Stimulated activated memory B cell treated with anti-CD40 and anti-IgM and Interleukin-4, amounts not matched to agents 10 μg/mL and 1 μg/mL and 100 μg/mL, for 72 hours (primary cell): ENCODE results near the gene CALHM1.

ENCODE experiments used
- ATAC-seq: fragments of 150-1000 bp; cut with Tn5 transposase; 2 replicates; pipeline ENCODE4 v1.10.0; 2021
- H3K27ac Mint-ChIP-seq: one replicate; pipeline ENCODE4 v1.8.0; 2022; ENCODE audit warnings: mild to moderate bottlenecking, mixed read lengths
- H3K27me3 Mint-ChIP-seq: one replicate; pipeline ENCODE4 v1.8.0; 2022; ENCODE audit warnings: mixed read lengths
- H3K36me3 Mint-ChIP-seq: one replicate; pipeline ENCODE4 v1.8.0; 2022; ENCODE audit warnings: mixed read lengths
- H3K4me1 Mint-ChIP-seq: one replicate; pipeline ENCODE4 v1.8.0; 2022; ENCODE audit warnings: mixed read lengths
- H3K4me3 Mint-ChIP-seq: one replicate; pipeline ENCODE4 v1.8.0; 2022; ENCODE audit warnings: mild to moderate bottlenecking, moderate library complexity, mixed read lengths
- H3K9me3 Mint-ChIP-seq: one replicate; pipeline ENCODE4 v1.8.0; 2022; ENCODE audit warnings: mixed read lengths

The CALHM1 gene

DNA sequence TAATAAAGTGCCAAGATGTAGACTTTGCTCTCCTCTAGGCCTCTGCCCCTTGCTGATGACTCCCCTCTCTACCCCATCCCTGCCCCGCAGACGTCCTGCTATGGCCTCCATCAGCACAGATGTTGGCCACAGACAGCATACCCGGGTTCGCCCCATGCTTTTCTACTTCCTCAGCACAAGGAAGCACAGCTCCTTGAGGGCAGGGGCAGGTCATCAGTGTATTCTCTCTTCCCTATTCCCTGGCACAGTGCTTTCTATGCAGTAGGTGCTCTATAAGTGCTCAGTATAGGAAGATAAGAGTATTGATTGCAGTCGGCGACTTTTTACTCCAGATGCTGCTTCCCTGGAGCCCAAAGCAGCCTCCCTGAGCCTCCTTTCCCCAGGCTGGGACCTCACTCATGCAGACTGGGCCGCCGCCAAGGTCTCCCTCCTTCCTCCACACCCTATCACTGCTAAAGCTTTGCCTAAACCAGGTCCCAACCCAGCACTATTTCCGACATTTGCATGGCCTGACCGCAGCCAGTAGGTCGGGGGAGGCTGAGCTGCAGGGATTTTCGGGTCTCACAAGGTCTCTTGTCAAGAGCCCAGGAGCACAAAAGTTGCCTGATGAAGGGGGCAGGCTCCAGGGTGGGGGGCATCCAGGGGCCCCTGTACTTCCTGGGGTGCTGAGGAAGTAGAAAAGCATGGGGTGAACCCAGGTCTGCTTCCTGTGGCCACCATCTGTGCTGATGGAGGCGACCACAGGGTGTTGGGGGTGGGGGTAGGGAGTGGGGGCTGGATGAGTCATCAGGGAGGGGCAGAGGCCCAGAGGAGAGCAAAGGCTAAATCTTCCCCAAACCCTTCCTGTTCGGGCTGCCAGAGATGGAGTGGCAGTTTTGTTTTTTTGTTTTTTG, 12.3 kb upstream of the CALHM1 start:
- peak overlapping the region; percentile 91 for H3K27ac Mint-ChIP-seq
- peaks cover 68% of the 10 kb centered on the region for H3K4me1 Mint-ChIP-seq
- H3K36me3 Mint-ChIP-seq = no peaks in the 10 kb centered on the region
- peak; percentile 89 for ATAC-seq
- H3K4me3 Mint-ChIP-seq = peak overlapping the region; percentile 79
- peaks cover 7% of the 10 kb centered on the region for H3K9me3 Mint-ChIP-seq
- H3K27me3 Mint-ChIP-seq = no peaks in the 10 kb centered on the region

DNA sequence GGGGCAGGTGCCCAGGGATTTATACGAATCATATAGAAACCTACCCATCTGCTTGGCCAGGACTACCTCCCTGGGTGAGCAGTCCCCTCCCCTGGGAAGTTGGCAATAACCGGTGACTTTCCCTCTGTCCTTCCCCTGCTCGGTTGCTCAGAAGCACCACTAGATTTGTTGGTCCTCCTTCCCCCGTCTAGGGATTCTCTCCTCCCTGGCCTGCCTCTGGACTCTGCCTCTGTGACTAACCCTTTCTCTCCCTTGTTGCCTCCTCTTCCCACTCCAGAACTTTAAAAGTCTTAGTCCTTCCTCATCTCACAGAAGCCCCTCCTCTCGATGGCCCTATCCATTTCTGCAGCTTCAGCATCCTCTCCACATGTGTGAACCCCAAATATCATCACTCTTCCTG, 10.5 kb upstream of the CALHM1 start:
- Mint-ChIP-seq H3K9me3 (peaks cover 7% of the 10 kb centered on the region), H3K36me3 (no peaks in the 10 kb centered on the region), H3K4me3 (no peak overlapping the region), H3K27me3 (no peaks in the 10 kb centered on the region), H3K4me1 (peaks cover 81% of the 10 kb centered on the region), H3K27ac (peak overlapping the region; percentile 91)
- no peak for ATAC-seq

DNA sequence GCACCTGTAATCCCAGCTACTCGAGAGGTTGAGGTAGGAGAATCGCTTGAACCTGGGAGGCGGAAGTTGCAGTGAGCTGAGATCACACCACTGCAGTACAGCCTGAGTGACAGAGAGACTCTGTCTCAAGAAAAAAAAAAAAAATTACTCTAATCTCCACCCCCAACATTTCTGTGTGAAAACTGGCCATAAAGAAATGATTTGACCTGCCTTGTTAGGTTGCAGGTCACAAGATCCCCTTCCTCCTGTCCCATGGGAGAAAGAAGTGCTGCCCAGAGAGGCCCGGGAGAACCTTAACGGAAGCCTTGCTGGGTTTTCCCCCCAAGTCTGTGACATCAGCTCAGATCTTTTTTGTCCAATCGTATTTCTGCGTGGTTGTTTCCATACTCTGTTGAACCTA, 8.7 kb upstream of the CALHM1 start:
- Mint-ChIP-seq H3K27ac (peak overlapping the region; percentile 91), H3K4me1 (peaks cover 76% of the 10 kb centered on the region), H3K9me3 (peaks cover 4% of the 10 kb centered on the region), H3K27me3 (no peaks in the 10 kb centered on the region), H3K36me3 (no peaks in the 10 kb centered on the region), H3K4me3 (peak overlapping the region; percentile 61)
- ATAC-seq = peak; percentile 39

DNA sequence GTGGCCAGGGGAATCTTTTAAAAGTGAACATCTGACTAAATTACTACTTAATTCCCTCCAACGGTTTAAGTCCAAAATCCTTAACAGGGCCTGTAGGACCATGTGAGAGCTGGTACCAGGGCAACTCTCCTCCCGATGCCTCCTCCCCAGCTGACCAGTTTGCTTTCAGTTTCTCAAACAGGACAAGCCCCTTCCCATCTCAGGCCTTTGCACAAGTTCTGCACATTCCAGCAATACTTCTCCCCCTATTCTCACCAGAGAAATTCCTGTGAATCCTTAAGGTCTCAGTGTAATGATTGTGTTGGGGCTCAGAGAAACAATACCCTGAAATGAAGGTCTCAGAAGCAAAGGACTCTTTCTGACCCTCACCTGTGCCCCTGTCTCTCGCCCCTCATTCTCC, 8.0 kb upstream of the CALHM1 start:
- ATAC-seq = no peak
- H3K9me3 Mint-ChIP-seq = peaks cover 4% of the 10 kb centered on the region
- H3K36me3 Mint-ChIP-seq = no peaks in the 10 kb centered on the region
- H3K4me1 Mint-ChIP-seq = peaks cover 69% of the 10 kb centered on the region
- H3K4me3 Mint-ChIP-seq = peak overlapping the region; percentile 61
- peak overlapping the region; percentile 91 for H3K27ac Mint-ChIP-seq
- H3K27me3 Mint-ChIP-seq = no peaks in the 10 kb centered on the region

DNA sequence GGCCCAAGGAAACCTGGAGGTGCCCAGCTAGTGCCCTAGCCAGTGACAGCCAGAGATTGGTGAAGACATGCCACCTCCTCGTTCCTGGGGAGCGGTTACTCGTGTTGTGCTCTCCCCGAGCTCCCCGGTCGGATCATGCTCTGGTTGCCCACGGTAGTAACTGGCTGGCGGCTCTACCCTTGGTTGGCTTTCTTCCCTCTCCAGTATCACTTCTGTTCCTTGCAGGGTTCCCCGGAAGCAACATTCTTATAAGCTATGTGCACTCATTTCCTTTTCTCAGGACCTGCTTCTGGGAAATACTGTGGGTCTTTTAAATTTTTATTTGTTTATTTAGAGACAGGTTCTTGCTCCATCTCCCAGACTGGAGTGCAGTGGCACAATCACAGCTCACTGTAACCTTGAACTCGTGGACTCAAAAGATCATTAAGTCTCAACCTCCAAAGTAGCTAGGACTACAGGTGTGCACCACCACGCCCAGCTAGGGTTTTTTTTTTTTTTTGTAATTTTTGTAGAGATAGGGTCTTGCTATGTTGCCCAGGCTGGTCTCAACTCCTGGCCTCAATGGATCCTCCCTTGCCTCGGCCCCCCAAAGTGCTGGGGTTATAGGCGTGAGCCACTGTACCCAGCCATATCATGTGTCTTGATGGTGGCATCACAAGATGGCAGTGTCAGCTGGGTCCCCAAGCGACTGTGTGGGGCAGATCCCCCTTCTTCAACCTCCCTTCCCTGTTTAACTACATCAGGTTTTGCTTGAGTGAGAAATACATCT, 6.9 kb upstream of the CALHM1 start:
- no peaks in the 10 kb centered on the region for H3K36me3 Mint-ChIP-seq
- ATAC-seq = no peak
- no peak overlapping the region for H3K4me3 Mint-ChIP-seq
- H3K27me3 Mint-ChIP-seq = no peaks in the 10 kb centered on the region
- H3K9me3 Mint-ChIP-seq = peaks cover 2% of the 10 kb centered on the region
- H3K27ac Mint-ChIP-seq = peak overlapping the region; percentile 12
- peaks cover 60% of the 10 kb centered on the region for H3K4me1 Mint-ChIP-seq

DNA sequence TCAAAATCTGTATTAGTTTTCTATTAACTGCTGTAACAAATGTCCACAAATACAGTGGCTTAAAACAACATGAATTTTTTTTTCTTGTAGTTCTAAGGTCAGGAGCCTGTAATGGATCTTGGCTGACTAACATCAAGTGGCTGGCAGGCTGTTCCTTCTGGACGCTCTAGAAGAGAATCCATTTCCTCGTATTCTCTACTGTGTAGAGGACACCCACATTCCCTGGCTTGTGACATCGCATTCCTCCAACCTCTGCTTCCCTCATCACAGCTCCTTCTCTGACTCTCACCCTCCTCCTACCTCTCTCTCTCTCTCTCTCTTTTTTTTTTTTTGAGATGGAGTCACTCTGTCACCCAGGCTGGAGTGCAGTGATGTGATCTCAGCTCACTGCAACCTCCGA, 4.8 kb upstream of the CALHM1 start:
- Mint-ChIP-seq H3K36me3 (no peaks in the 10 kb centered on the region), H3K4me1 (peaks cover 56% of the 10 kb centered on the region), H3K27me3 (no peaks in the 10 kb centered on the region), H3K4me3 (no peak overlapping the region), H3K9me3 (no peaks in the 10 kb centered on the region), H3K27ac (peak overlapping the region; percentile 12)
- ATAC-seq = no peak

DNA sequence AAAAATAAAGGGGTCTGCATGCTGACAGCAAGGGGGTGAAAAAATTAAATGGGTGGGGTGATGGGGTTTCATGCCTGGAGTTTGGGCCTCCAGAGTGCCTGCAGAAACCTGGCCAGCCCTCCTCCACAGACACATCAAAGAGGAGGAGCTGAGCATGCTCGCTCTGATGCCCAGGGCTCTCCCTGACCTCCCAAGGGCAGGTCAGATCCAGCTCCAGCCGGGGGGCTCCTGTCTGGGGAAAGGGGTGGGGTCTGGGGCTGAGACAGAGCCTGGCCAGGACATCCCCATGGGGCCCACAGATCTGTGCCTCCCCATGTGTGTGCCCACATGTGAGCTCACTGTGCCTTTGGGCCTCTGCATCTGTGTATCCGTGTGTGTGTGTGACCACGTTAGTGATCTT, 915 bp upstream of the CALHM1 start:
- Mint-ChIP-seq H3K27me3 (no peaks in the 10 kb centered on the region), H3K4me1 (peaks cover 31% of the 10 kb centered on the region)

DNA sequence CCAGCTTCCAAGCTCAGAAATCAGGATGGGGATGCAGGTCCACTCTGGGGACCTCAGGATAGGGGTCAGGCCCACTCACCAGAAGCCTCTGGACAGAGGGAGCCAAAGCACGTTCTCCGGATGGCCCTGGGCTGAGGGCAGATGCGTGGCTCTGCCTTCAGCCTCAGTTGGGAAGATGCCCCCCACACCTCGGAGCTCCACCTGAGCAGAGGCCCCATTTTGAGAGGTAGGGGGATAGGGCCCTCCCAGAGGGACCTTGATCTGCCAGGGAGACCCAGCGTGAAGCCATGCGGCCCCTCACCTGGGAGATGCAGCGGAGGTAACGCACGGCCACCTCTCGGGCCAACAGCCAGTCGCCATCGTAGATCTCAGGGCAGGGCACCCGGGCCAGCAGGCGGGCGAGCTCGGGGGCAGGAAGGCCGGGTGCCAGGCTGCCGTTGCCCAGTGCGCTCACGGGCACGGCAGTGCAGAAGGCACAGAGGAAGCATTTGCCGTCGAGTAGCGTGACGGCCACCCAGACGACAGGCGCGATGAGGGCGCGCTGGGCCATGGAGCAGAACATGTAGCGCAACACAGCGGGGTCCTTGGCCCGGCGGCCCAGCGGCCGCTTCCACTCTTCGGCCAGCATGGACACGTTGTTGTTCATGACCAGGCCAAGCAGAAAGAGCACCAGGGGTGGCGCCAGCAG, 660 bp downstream of the CALHM1 start:
- Mint-ChIP-seq H3K9me3 (no peaks in the 10 kb centered on the region), H3K27ac (no peak overlapping the region), H3K36me3 (no peaks in the 10 kb centered on the region), H3K4me1 (peaks cover 34% of the 10 kb centered on the region), H3K4me3 (no peak overlapping the region), H3K27me3 (no peaks in the 10 kb centered on the region)
- ATAC-seq = no peak

More for the DNA sequence above, 915 bp upstream of the CALHM1 start:
- no peak for ATAC-seq
- Mint-ChIP-seq H3K36me3 (no peaks in the 10 kb centered on the region), H3K4me3 (no peak overlapping the region), H3K9me3 (no peaks in the 10 kb centered on the region), H3K27ac (peak overlapping the region; percentile 29)

DNA sequence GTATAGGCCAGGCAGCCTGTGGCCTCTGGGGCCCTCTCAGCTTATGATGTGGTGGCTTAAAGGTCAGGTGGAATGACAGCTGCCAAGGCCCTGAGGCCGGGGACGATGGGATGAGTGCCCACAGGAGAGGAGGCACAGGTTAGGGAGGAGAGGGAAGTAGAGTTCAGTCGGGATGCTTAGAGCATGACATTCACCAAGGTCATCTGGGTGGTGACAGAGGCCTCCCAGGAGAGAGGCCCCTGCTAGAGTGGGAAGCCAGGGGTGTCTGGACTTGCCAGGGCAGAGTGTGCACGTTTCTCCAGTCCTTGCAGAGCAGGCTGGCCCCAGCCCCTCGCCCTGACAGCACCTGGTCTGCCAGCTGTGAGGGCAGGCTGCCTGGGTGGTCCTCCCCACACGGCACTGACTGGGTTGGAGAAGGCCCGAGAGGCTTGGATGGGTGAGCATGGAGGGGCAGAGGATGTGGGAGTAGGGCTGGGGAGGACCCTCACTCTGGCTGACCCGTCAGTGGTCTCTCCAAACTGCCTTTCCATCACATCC, 1.5 kb downstream of the CALHM1 start:
- Mint-ChIP-seq H3K4me1 (peaks cover 42% of the 10 kb centered on the region), H3K4me3 (no peak overlapping the region)

DNA sequence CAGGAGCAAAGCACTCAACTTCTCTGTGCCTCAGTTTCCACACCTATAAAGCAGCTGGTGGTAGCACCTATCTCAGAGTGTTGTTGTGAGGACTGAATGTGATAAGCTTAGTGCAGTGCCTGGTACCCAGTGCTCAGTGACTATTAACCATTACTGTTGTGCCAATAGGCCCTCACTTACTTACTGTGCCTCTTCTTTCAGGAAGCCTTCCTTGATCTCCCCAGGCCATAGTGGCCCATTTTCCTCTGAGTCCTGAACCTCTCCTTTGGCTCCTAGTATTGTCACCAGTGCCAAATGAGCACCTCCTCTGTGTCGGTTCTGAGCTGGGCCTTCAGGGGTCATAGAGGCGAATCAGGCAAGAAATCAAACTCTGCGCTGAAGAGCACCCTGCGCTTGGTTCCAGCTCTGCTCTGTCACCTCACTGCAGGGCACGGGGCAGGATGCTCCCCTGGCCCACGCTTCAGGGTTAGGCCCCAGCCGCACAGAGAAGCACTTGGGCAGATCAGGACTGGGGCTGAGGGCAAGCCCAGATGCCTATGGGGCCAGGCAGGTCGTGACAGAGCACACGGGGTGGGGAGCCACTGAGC, 2.5 kb downstream of the CALHM1 start:
- no peaks in the 10 kb centered on the region for H3K27me3 Mint-ChIP-seq
- no peaks in the 10 kb centered on the region for H3K9me3 Mint-ChIP-seq

More for the DNA sequence above, 1.5 kb downstream of the CALHM1 start:
- H3K27me3 Mint-ChIP-seq = no peaks in the 10 kb centered on the region
- H3K36me3 Mint-ChIP-seq = no peaks in the 10 kb centered on the region
- peak overlapping the region; percentile 50 for H3K27ac Mint-ChIP-seq
- H3K9me3 Mint-ChIP-seq = no peaks in the 10 kb centered on the region
- no peak for ATAC-seq

DNA sequence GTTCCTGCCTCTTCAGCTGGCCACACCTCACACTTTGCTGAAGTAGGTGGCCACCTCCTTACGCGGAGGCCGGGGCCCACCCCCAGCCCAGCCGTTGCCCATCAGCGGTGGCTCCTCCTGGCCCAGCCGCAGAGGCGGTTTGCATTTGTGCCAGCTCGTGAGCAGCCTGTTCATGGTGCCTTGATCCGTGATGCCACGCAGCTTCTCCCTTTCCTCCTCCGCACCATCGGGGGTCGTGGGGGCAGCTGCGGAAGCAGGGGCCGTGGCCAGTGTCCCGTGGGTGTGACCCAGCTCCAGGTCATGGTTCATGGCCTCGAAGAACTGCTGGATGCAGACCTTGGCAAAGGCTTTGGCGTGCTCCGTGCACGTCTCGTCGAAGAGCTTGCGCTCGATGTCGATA, 3.5 kb downstream of the CALHM1 start:
- Mint-ChIP-seq H3K9me3 (no peaks in the 10 kb centered on the region), H3K27me3 (no peaks in the 10 kb centered on the region), H3K4me1 (peaks cover 57% of the 10 kb centered on the region), H3K4me3 (no peak overlapping the region), H3K27ac (no peak overlapping the region), H3K36me3 (peaks cover 1% of the 10 kb centered on the region)
- ATAC-seq = no peak

More for the DNA sequence above, 2.5 kb downstream of the CALHM1 start:
- Mint-ChIP-seq H3K4me3 (no peak overlapping the region), H3K36me3 (no peaks in the 10 kb centered on the region), H3K4me1 (peaks cover 48% of the 10 kb centered on the region), H3K27ac (no peak overlapping the region)
- no peak for ATAC-seq

DNA sequence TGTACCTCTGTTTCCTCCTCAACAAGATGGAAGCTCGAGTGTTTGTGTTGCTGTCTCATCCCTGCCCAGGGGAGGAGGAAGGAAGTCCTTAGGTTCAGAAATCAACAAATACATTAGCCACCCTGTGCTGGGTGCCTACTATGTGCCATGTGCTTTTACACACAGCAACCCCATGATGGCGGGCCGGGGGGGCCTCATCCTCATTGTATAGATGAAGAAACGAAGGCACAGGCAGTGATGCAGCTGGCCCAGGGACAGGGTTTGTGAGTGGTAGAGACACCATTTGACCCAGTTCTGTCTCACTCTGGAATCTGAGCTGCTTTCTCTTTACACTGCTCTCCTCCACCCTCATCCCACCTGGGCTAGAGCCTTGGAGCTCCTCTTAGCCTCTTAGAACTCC, 4.7 kb downstream of the CALHM1 start:
- H3K36me3 Mint-ChIP-seq = peaks cover 13% of the 10 kb centered on the region

DNA sequence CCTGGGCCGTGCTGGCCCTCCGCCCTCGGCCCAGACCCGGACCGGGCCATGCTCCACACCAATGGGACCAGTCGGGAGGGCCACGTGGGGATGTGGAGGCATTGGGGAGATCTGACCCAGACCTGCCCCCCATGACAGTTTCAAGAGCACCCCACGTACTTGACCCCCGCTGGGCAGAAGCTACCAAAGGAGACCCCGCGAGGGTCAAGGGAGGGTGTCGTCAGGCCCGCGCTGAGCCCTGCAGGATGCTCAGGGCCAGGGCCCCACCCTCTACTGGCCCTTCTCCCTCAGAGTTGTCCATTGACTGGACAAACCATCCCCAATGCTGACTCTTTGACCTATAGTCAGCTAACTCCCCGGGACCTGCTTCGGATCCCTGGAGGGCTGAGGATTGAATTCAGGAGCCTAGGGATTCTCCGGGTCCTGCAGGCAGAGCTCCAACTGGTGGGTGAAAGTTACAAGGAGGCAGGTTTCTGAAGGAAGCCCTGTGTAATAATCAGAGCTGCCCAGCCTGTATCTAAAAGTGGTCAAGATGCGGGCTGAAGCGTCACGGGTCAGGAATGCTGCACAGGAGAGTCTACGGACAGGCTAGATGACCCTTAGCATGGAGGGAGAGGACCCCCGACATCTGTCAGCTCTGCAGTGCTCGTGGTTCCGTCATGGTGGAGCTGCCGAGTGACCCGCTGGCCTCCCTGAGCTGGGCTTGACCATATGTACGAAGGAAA, 6.0 kb downstream of the CALHM1 start:
- Mint-ChIP-seq H3K27ac (peak overlapping the region; percentile 88), H3K4me1 (peaks cover 63% of the 10 kb centered on the region), H3K9me3 (no peaks in the 10 kb centered on the region), H3K4me3 (peak overlapping the region; percentile 96), H3K36me3 (peaks cover 26% of the 10 kb centered on the region), H3K27me3 (no peaks in the 10 kb centered on the region)
- ATAC-seq = no peak

More for the DNA sequence above, 4.7 kb downstream of the CALHM1 start:
- Mint-ChIP-seq H3K27me3 (no peaks in the 10 kb centered on the region), H3K4me3 (no peak overlapping the region), H3K4me1 (peaks cover 57% of the 10 kb centered on the region), H3K9me3 (no peaks in the 10 kb centered on the region), H3K27ac (peak overlapping the region; percentile 88)
- no peak for ATAC-seq

DNA sequence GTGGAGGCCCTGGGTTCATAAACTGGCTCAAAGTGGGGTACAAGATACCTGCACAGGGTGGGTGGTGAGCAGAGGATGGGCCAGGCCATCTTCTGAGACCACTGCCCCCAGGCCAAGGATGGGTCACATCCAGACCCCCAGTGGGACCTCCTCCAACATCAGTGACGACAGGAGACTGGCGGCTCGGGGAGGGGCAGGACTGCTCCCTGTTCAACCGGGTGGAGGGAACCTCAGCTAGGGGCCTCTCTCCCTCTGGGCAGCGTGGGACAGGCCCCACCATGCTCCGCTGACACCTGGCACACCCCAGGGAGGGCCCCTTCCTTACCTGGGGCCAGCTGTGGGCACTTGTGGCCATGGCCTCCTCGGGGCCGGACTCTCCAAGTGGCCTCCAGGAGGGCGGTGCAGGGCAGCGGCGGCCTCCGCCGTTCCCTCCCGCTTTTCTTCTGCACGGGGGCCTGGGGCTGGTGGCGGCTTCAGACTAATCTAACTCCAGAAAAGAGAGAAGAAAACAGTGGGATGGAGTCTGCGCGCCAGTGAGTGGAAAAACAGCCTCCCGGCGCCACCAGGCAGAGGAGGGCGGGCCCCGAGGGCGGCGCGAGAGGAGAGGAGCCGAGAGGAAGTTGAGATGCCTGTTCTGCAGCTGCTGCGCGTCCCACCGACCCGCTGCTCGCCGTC, 6.7 kb downstream of the CALHM1 start, which contains the start of gene CALHM2:
TSS of gene CALHM2 (minus strand) at position 540 of the 675 bp plus-strand sequence. CDS start 2,429 bp downstream, outside the sequence.
- Mint-ChIP-seq H3K36me3 (peaks cover 33% of the 10 kb centered on the region), H3K4me3 (peak within 1 kb of the TSS; percentile 96), H3K9me3 (no peaks in the 10 kb centered on the region), H3K27me3 (no peaks in the 10 kb centered on the region), H3K4me1 (peaks cover 62% of the 10 kb centered on the region), H3K27ac (peak within 1 kb of the TSS; percentile 88)
- ATAC-seq = peak; percentile 86
